ENCODE measurements around the gene LETM1. TPM values are rescaled to one million over a fixed set of nuclear protein-coding genes. Genes with fewer than 3 reads are reported as not detected.

Gene LETM1
- 47.0 and 49.6 TPM in 2 replicates for total RNA-seq

GRCh38 chr4:1856071-1856942 is at the start of gene LETM1:
LETM1 (minus strand) TSS chr4:1856156; CDS start chr4:1855950, 206 bp downstream.

GRCh38 chr4:1870578-1871443 is 14.9 kb upstream of the LETM1 start, which contains the start of gene NSD2:
NSD2 (plus strand) TSS chr4:1871393; CDS start chr4:1900655, 29,262 bp downstream.

GRCh38 chr4:1792832-1793495 is 63.0 kb downstream of the LETM1 start, which contains the start of gene FGFR3:
FGFR3 (plus strand) TSS chr4:1793293; CDS start chr4:1793935, 642 bp downstream.

Other genes starting within 250 kb of the LETM1 start
- gene FAM53A, start 171.8 kb downstream of the LETM1 start, total RNA-seq, result 2.1 and 7.7 TPM in 2 replicates
- 77.2 and 80.0 TPM in 2 replicates for gene SLBP, start 143.8 kb downstream of the LETM1 start, total RNA-seq
- gene TMEM129, start 134.8 kb downstream of the LETM1 start, total RNA-seq, result 26.7 and 42.5 TPM in 2 replicates
- 18.0 and 59.3 TPM in 2 replicates for gene TACC3, start 134.6 kb downstream of the LETM1 start, total RNA-seq
- gene FGFR3, start 62.9 kb downstream of the LETM1 start, total RNA-seq, result 41.6 and 43.7 TPM in 2 replicates
- 45.5 and 69.2 TPM in 2 replicates for gene NSD2, start 15.2 kb upstream of the LETM1 start, total RNA-seq
- gene NELFA, start 152.8 kb upstream of the LETM1 start, total RNA-seq, result 19.2 and 28.0 TPM in 2 replicates
- gene NAT8L, start 203.2 kb upstream of the LETM1 start, total RNA-seq, result not detected in 2 replicates